GM19035 (cell line): ENCODE measurements around the gene TGFBR3L.
"Not testable (repeated sequence)": the region's sequence is repeated elsewhere in the genome, so short reads cannot be mapped to it uniquely, and the experiment has no call there.

Experiments used
- ATAC-seq: cut with Tn5 transposase; IDR thresholded peaks from one replicate; pipeline ENCODE4 v1.9.1; 2021; ENCODE audit not compliant: unreplicated experiment

Gene TGFBR3L

GRCh38 chr19:7947939-7948338, 33.3 kb downstream of the TGFBR3L start:
- ATAC-seq: no peak

GRCh38 chr19:7953060-7953459, 38.4 kb downstream of the TGFBR3L start:
- no peak for ATAC-seq

GRCh38 chr19:7953576-7953975, 38.9 kb downstream of the TGFBR3L start:
- ATAC-seq: no peak

- ATAC-seq: no peak
These were observed 41.1 kb downstream of the TGFBR3L start for GRCh38 chr19:7955696-7956095.

GRCh38 chr19:7959211-7959610, 44.6 kb downstream of the TGFBR3L start:
- ATAC-seq: no peak

GRCh38 chr19:7961082-7961481, 46.5 kb downstream of the TGFBR3L start:
- not testable (repeated sequence) for ATAC-seq

- ATAC-seq: no peak
These were observed 47.4 kb downstream of the TGFBR3L start for GRCh38 chr19:7961920-7962626.

GRCh38 chr19:7962644-7963268, 48.1 kb downstream of the TGFBR3L start:
- ATAC-seq: no peak

- no peak for ATAC-seq
These were observed 48.9 kb downstream of the TGFBR3L start for GRCh38 chr19:7963566-7963965.

GRCh38 chr19:7965259-7965841, 50.7 kb downstream of the TGFBR3L start:
- ATAC-seq: no peak

- ATAC-seq: no peak
These were observed 51.5 kb downstream of the TGFBR3L start for GRCh38 chr19:7965921-7966665.

GRCh38 chr19:7968008-7968795, 53.6 kb downstream of the TGFBR3L start:
- no peak for ATAC-seq
